ENCODE data around the gene TANC1. TPM values are rescaled to one million over a fixed set of nuclear protein-coding genes. Genes with fewer than 3 reads are reported as not detected.

The TANC1 gene
- total RNA-seq, 2 experiments from 2014 or later = 0.70 to 0.92 TPM

GRCh38 chr2:159204381-159205144 lies 236.1 kb downstream of the TANC1 start:
- no peaks in the 10 kb centered on the region for H3K9me3 Mint-ChIP-seq
- H3K4me3 Mint-ChIP-seq = no peak overlapping the region
- H3K4me1 Mint-ChIP-seq (ENCODE audit: low read depth) = peaks cover 30% of the 10 kb centered on the region
- no peak for TF ChIP-seq CTCF (IDR thresholded peaks at IDR 0.05)
- ATAC-seq (no peak), DNase-seq (no peak)
- H3K27me3 Mint-ChIP-seq = no peaks in the 10 kb centered on the region
- POLR2A ChIA-PET = no interaction called here
- CTCF ChIA-PET = interaction anchor here (1.0 kb wide), 1 partner anchor 13 kb away, joined by 3 read pairs; no protein-coding TSS in a partner anchor
- no peaks in the 10 kb centered on the region for H3K36me3 Mint-ChIP-seq (ENCODE audit: low read depth)
- intact Hi-C loops (cut with micrococcal nuclease) = no loop called here
- no peak overlapping the region for H3K27ac Mint-ChIP-seq

- Mint-ChIP-seq H3K9me3 (no peaks in the 10 kb centered on the region), H3K36me3 (ENCODE audit: low read depth) (no peaks in the 10 kb centered on the region), H3K27me3 (no peaks in the 10 kb centered on the region), H3K27ac (no peak overlapping the region), H3K4me1 (ENCODE audit: low read depth) (peaks cover 32% of the 10 kb centered on the region), H3K4me3 (no peak overlapping the region)
- intact Hi-C loops (cut with micrococcal nuclease) = no loop called here
- CTCF ChIA-PET = interaction anchor here (0.6 to 1.0 kb wide), 2 partner anchors 88 to 253 kb away, joined by 3 read pairs; no protein-coding TSS in a partner anchor
- no peak for DNase-seq
- POLR2A ChIA-PET = no interaction called here
- ATAC-seq = no peak
- no peak for TF ChIP-seq CTCF (IDR thresholded peaks at IDR 0.05)
Observed at GRCh38 chr2:159206736-159207380, 238.4 kb downstream of the TANC1 start.

- no peak overlapping the region for H3K27ac Mint-ChIP-seq
- no peak overlapping the region for H3K4me3 Mint-ChIP-seq
- no peak for TF ChIP-seq CTCF (IDR thresholded peaks at IDR 0.05)
- POLR2A ChIA-PET = interaction anchor here (0.6 kb wide), 1 partner anchor 211 kb away, joined by 3 read pairs; no protein-coding TSS in a partner anchor
- intact Hi-C loops (cut with micrococcal nuclease) = no loop called here
- peaks cover 29% of the 10 kb centered on the region for H3K4me1 Mint-ChIP-seq (ENCODE audit: low read depth)
- ATAC-seq (no peak), DNase-seq (no peak)
- H3K27me3 Mint-ChIP-seq = no peaks in the 10 kb centered on the region
- no peaks in the 10 kb centered on the region for H3K9me3 Mint-ChIP-seq
- CTCF ChIA-PET = no interaction called here
- no peaks in the 10 kb centered on the region for H3K36me3 Mint-ChIP-seq (ENCODE audit: low read depth)
Observed at GRCh38 chr2:159208438-159208837, 240.0 kb downstream of the TANC1 start.

- peak overlapping the region; percentile 49 for H3K27ac Mint-ChIP-seq
- H3K36me3 Mint-ChIP-seq (ENCODE audit: low read depth) = no peaks in the 10 kb centered on the region
- H3K4me1 Mint-ChIP-seq (ENCODE audit: low read depth) = peaks cover 29% of the 10 kb centered on the region
- TF ChIP-seq CTCF (IDR thresholded peaks at IDR 0.05) = no peak
- no peaks in the 10 kb centered on the region for H3K27me3 Mint-ChIP-seq
- peak overlapping the region; percentile 40 for H3K4me3 Mint-ChIP-seq
- intact Hi-C loops (cut with micrococcal nuclease) = no loop called here
- no peaks in the 10 kb centered on the region for H3K9me3 Mint-ChIP-seq
- DNase-seq (peak; percentile 62), ATAC-seq (peak; percentile 92)
- ChIA-PET POLR2A (no interaction called here), CTCF (interaction anchor here (1.1 kb wide), 1 partner anchor 18 kb away, joined by 5 read pairs; no protein-coding TSS in a partner anchor)
Observed at GRCh38 chr2:159209341-159210306, 241.2 kb downstream of the TANC1 start.
